ENCODE measurements around the gene TCP11L2. TPM values are rescaled to one million over a fixed set of nuclear protein-coding genes. Genes with fewer than 3 reads are reported as not detected.
"Not testable (repeated sequence)": the region's sequence is repeated elsewhere in the genome, so short reads cannot be mapped to it uniquely, and the experiment has no call there.

The TCP11L2 gene
- total RNA-seq, 1 donor from 2014 or later, result 47.3 TPM

DNA sequence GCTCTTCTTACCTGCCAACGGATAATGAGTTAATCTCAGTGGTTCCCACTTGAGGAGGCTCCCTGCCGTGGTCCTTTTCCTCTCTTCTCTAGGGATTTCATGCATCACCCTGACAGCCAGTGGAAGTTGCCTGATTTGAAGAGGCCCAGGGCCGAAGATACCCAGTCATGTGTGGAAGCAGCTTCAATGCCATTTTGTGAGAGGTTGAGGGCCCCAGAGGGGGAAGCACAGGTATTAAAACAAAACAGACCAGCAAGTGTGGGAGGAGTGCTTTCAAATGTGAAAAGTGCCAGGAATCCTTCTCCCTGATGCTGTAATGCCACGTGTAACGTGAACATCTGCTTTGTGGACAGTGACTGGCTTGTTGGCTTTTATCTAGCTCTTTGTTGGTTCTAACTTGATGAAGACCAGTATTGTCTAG is 1.5 kb downstream of the TCP11L2 start:
- DNase-seq (ENCODE audit: low spot score in 2 of 2) (peak in 1 of 2 donors; percentile 41), FAIRE-seq (no peak)

DNA sequence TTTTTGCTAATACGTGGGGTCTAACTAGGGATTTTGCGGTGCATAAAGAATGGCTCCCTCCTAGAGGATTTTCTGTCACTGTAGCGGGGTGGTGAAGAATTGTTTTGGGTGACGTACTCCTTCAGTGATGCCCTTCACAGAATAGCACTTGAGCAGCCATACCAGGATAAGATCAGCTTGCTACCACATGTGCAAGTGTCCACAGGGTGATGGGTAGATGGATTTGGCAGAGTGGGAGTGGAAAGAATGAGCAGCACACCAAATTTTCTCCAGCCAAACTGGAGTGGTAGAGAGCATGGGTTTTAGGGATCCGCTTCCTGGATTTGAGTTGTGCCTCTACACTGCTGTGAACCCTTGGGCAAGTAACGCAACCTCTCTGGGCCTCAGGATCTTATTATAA is 2.3 kb downstream of the TCP11L2 start:
- no peak for FAIRE-seq

DNA sequence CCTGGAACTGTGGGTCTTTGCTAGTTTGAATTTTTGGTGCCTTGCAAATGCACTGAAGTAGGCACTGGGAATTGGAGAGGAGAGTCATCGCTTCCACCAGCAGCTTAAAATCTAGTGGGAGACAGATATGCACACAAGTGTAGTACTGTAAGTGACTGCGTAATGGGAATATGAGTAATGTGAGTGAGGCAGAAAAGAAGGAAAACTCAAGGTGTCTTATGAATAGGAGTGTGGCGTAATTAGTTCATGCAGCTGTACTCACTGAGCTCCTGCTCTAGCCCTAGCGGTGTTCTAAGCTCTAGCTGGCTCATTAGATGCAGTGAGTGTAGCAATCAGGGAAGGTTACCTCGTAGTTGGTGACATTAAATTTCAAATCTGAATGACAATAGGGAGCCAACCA is 2.8 kb downstream of the TCP11L2 start:
- no peak for FAIRE-seq
- DNase-seq (ENCODE audit: low spot score in 2 of 2), result no peak

More for the DNA sequence above, 2.3 kb downstream of the TCP11L2 start:
- DNase-seq (ENCODE audit: low spot score in 2 of 2), result no peak

DNA sequence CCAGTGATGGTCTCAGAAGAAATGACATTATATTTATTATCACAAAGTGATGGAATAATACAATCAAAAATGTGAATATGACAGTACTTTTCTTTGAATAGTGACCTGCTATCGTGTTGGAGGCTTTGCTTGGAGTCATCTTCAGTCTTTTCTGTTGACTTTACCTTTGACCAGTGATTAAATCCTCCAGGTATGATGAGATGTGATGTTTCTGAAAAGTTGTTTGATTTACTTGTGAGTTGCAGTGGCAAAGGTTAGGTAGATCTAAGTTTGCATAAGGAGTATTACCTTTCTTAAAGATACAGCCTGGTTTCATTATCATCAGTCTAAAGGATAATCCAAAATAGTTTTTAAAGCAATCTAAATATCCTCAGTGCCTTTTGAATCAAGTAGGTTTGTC is 4.6 kb downstream of the TCP11L2 start:
- FAIRE-seq (no peak), DNase-seq (ENCODE audit: low spot score in 2 of 2) (no peak)

DNA sequence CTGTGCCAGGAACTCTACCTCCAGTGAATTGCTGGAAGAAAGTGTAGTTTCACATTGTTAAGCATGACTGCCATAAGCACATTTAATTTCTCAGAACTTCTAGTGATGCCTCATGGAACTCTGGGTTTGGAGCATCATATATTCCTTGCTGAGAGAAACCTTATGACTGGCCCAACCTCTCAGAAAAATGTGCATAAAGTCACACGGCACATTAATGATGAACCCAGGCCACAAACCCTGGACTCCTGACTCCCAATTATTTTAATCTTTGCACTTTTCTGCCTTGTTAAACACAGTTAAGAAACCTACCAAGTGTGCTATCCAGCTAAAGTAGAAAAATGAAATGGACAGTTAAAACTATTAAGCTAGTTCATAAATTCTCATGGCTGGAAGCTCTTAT is 5.6 kb downstream of the TCP11L2 start:
- DNase-seq (ENCODE audit: low spot score in 2 of 2) (no peak), FAIRE-seq (no peak)

DNA sequence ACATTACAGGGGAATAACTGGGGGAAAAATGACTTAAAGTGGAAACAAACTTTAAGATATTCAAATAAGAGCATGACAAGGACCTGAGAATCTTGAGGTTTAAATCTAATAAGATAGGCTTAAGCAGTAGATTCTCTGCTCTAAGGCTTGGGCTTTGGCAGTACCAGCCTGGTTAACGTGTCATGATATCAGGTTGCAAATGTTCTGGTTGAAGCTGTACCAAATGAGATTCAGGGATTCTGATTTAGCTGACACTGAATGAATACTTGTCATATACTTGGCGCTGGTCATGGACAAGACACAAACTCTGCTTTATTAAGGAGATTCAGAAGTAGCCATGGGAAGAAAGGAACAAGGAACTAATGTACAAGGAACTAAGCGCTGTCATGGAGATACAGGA is 6.1 kb downstream of the TCP11L2 start:
- DNase-seq (ENCODE audit: low spot score in 2 of 2) (no peak), FAIRE-seq (no peak)

DNA sequence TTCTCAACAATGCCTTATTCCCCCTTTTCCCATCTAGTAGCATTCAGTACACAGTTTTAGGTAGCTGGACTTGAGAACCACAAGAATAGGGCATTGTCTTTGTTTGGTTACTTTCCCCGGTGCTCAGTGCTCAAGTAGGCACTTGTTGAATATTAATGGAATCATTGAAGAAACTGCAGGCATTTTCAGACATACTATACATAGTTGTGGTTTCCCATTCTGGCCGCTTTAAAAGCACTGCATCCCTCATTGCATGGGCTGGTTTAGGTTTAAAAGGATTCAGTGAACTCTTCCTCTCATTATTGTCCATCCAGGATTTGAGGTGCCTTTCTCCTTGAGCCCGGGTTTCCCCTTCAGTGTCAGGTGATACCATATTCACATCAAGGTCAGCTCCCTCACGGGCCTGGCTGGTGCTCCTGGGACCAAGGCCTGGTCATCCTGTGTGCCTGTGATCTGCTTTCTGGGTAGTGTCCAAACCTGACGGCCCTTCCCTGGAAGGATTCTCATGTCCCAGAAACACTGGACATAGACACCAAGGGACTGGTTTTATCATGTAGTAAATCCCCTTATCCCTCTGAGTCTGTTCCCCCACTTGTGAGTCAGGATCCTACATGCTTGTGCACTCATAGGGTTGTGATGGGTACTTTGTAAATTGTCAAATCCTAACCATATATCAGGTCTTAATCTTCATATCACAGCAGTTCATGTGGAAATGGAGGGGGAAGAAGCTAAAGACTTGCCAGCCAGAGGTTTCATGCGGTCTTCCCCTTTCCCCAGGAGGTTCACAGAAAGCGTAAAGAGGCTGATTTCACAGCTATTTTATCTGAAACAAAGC is 7.4 kb downstream of the TCP11L2 start:
- DNase-seq (ENCODE audit: low spot score in 2 of 2) (no peak), FAIRE-seq (no peak)

DNA sequence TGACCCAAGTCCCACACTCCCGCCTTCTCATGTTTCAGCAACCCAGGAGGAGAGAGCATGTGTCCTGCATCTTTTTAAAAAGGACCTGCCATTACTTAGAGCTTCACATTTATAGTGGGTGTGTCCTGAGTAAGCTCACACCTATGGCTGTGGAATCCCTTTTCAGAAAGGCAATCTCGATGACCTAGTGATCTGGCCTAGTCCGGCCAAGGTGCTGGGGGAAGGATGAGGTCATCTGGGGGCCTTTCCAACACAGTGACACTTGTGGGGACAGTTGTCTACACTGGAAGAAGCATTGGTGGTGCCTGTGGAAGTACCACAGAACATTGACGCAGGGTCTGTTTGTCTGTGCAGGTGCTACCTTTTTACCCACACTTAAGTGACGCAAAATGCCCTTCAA is 8.2 kb downstream of the TCP11L2 start:
- FAIRE-seq (no peak), DNase-seq (ENCODE audit: low spot score in 2 of 2) (no peak)

DNA sequence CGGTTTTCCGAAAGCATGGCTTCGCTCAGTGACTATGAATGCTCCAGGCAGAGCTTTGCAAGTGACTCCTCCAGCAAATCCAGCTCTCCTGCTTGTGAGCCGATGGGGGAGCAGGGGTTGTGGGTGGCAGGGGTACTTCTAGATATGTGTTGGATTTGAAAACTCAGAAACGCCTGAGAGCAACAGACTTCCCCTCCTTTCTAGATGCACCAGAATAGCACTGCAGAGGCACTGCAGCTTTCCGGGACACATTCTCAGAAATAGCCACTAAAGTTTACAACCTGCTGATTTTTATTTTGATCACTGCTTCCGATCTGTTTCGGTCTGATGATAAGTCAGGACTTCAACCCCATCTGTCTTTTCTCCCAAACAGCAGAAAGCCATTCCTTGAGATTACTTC is 8.6 kb downstream of the TCP11L2 start:
- no peak for DNase-seq (ENCODE audit: low spot score in 2 of 2)
- FAIRE-seq, result no peak

DNA sequence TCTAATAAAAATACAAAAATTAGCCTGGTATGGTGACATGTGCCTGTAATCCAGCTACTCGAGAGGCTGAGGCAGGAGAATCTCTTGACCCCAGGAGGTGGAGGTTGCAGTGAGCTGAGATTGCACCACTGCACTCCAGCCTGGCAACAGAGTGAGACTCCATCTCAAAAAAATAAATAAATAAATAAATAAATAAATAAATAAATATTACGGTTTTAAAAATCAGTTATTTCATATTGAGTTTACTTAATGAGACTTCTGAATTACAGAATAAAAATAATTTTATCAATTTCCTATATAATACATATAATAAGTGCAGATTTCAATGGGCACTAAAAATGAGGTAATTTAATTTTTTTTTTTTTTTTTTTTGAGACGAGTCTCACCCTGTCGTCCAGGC is 10.9 kb downstream of the TCP11L2 start:
- DNase-seq (ENCODE audit: low spot score in 2 of 2), result not testable (repeated sequence)
- FAIRE-seq, result peak; percentile 75

DNA sequence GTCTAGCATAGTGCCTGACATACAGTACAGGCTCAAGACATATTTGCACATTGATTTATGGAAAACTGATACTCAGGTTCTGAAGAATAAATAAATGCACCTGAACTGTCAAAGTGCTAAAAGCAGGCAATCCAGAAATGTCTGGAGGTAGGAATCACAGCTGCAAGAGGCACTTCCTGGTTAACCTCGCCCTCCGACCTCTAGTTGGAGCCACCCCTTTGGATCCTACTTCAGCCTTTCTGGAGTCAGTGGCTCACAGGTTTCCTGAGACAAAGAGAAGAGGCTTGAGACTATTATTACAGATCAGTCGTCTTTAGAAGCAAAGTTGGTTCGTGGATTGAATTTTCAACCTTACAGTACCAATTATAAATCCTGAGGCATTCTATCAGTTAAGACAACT is 13.0 kb downstream of the TCP11L2 start:
- FAIRE-seq, result no peak
- DNase-seq (ENCODE audit: low spot score in 2 of 2), result no peak

DNA sequence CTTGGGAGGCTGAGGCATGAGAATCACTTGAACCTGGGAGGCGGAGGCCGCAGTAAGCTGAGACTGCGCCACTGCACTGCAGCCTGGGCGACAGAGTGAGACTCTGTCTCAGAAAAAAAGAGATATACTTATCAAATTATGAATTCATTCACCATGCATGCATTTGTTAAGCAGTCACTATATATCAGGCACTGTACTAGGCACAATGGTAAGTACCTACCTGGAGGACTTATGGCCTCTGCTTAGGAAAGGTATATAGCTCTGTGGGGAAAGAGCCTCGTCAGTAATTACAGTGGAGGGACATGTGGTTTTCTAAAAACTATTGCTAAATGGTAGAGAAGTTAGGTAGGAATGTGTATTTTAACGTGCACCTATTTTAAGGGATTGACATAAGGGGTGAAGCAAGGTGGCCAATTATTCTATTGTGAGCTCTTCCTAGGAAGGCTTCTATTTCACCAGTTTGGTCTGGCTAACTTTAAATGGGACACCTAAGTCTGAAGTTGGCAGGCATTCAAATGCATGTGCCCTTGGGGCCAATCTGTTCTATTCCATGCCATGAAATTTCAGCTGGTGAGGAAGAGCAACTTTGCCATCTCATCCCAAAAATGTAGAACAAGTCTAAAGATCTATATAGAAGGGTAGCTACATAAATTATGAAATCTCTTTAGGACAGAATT is 15.0 kb downstream of the TCP11L2 start:
- no peak for DNase-seq (ENCODE audit: low spot score in 2 of 2)
- FAIRE-seq, result no peak

DNA sequence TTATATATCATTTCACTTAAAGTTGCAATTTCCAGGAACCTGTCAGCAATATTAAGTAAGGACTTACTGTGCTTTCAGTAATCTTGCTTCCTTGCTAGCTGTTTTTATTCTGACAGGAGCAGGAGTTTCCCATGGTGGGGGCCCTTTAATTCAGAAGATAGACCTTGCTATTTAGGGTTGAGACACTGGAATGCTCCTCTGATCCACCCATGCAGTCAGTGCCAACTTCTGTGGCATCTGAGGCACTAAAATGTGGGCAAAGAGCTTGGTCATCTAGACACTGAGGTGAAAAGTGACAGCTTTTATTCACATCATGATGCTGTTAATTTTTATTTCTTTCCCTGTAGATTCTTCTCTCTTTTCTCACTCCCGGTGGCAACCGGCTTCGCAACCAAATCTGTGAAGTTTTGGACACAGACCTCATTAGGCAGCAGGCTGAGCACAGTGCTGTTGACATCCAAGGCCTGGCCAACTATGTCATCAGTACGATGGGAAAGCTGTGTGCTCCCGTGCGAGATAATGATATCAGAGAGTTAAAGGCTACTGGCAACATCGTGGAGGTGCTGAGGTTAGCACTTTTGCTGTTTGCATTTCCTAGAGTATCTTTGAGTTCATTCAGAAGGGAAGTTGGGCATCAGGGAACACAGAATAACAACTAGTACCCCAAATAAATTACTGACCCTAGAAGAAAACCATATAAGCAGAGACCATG is 18.8 kb downstream of the TCP11L2 start:
- FAIRE-seq (no peak), DNase-seq (ENCODE audit: low spot score in 2 of 2) (no peak)

DNA sequence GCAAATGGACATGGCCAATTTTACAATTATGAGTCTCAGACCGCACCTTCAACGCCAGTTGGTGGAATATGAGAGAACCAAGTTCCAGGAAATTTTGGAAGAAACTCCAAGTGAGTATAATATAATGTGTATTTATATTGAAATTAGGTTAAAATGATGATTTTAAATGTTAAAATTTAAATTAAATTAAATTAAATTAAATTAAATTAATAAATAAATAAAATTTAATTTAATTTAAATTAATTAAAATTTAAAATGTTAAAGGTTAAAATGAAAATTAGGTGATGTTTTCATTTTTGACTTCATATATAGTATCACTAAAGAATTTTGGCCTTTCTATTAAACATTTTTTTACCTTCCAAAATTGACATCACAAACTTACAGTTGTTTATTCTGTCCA is 21.0 kb downstream of the TCP11L2 start:
- peak; percentile 92 for FAIRE-seq
- no peak for DNase-seq (ENCODE audit: low spot score in 2 of 2)

DNA sequence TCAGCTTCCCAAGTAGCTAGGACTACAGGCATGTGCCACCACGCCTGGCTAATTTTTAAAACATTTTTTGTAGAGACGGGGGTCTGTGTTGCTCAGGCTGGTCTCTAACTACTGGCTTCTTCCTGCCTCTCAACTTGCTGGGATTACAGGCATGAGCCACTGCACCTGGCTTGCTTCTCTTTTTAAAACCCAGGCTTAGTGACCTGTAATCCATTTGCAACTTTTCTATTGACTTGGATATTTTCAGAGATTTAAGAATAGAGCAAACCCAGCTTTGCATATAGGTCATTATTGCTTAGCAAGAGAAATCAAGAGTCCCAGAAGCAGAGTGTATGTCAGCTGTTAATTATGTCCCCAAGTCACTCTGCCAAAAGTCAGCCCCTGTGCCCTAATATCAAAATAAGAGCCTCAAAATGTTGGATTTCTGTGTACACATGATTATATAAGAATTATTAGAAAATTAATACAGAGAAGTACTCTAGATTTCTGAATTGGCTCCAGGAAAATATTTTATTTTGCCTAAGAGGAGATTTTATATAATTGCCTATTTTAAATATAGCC is 24.9 kb downstream of the TCP11L2 start:
- DNase-seq (ENCODE audit: low spot score in 2 of 2) (no peak), FAIRE-seq (no peak)

DNA sequence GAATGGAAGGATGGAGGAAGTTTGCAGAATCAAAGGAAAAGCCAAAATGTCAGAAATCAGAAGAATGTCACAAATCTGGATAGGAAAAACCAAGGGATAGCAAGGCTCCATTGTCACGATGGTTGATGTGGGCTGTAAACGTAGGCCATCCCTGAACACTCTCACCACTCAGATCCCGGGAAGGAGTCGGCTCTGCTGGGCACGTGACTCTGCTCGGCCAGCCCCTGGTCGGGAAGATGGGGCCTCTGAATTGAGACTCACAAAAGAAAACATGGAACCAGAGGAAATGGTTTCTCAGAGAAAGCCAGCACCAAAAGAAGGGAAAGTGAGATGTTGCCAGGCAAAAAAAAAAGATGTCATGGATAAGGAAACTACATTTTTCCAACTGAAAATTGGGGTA is 26.2 kb downstream of the TCP11L2 start:
- DNase-seq (ENCODE audit: low spot score in 2 of 2), result no peak
- no peak for FAIRE-seq

DNA sequence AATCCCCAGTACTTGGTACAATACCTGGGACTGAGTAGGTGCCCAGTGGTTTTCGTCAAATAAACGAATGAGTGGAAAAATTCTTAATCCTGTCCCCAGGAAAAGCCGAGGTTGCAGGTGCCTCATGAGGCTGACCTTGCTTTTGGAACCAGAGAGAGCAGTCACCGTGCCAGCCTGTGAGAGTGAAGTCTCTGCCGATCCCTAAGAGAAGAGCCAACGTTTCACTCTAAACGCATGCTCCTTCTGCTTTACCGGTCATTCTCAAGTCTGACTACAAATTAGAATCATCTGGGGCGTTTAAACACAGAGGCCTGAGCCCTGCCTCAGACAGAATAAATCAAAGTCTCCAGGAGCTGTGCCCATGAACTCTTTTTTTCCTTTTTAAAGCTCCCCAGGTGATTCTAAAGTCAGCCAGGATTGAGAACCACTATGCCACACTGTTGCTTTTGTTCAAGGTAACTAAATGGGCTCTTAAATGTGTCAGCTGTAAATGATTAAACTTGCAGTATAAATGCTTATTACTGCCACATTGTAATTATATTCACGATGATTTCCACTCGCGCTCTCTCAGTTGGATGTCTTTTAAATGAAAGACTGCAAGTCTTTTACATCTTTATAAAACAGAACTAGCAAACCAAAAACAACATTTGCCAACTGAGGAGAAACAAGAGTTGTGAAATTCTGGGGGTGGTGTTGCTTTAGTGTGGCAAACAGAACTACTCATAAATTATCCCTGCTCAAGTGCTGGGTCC is 26.9 kb downstream of the TCP11L2 start:
- DNase-seq (ENCODE audit: low spot score in 2 of 2) (no peak), FAIRE-seq (no peak)

DNA sequence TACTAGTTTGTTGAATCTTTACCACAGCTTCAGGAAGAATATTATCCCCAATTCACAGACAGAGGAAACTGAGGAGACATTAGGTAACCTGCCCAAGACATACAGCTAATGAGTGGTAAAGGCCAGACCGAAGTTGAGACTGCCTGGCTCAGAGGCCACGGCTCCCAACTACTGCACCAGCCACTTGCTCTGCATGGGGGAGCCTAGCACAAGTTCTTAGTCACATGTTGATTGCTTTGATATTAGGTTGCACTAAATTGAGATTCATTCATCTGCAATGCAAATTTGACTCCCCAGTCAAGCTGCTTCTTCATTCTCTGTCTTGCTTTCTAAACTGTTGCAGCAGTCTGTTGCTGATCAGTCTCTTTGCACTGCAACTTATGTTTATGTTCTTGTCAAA is 29.1 kb downstream of the TCP11L2 start:
- no peak for FAIRE-seq
- no peak for DNase-seq (ENCODE audit: low spot score in 2 of 2)

DNA sequence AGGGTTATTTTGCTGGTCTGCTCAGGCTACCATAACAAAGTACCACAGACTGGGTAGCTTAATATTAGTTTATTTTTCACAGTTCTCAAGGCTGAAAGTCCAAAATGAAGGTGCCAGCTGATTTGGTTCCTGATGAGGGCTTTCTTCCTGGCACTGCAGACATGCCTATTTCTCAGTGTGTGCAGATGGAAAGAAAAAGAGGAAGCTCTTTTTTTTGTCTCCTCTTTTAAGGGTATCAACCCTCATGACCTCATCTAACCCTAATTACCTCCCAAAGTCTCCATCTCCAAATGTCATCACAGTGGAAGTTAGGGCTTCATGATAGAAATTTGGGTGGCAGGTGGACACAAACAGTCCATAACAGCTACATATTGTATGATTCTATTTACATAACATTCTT is 30.0 kb downstream of the TCP11L2 start:
- no peak for FAIRE-seq
- DNase-seq (ENCODE audit: low spot score in 2 of 2), result no peak

DNA sequence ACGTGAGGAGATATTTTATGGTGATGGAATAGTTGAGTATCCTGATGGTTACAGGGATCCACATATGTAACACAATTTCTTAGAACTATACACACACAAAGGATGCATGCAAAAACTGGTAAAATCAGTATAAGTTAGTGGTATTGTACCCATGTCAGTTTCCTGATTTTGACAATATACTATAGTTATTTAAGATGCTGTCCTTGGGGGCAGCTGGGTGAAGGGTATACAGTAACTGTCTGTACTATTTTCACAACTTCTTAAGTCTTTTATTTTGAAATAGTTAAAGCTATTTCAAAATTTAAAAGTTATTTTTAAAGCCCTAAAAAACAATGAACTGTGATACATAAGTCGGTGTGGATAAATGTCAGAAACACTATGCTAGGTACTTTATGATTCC is 30.5 kb downstream of the TCP11L2 start:
- DNase-seq (ENCODE audit: low spot score in 2 of 2) (no peak), FAIRE-seq (no peak)
